GM21528 (cell line): ENCODE measurements around the gene ANKRD39.

Source experiments
- ATAC-seq: cut with Tn5 transposase; IDR thresholded peaks from one replicate; pipeline ENCODE4 v1.9.1; 2021; ENCODE audit warnings: mild to moderate bottlenecking, moderate library complexity; ENCODE audit not compliant: unreplicated experiment, low FRiP score

ANKRD39 gene

DNA sequence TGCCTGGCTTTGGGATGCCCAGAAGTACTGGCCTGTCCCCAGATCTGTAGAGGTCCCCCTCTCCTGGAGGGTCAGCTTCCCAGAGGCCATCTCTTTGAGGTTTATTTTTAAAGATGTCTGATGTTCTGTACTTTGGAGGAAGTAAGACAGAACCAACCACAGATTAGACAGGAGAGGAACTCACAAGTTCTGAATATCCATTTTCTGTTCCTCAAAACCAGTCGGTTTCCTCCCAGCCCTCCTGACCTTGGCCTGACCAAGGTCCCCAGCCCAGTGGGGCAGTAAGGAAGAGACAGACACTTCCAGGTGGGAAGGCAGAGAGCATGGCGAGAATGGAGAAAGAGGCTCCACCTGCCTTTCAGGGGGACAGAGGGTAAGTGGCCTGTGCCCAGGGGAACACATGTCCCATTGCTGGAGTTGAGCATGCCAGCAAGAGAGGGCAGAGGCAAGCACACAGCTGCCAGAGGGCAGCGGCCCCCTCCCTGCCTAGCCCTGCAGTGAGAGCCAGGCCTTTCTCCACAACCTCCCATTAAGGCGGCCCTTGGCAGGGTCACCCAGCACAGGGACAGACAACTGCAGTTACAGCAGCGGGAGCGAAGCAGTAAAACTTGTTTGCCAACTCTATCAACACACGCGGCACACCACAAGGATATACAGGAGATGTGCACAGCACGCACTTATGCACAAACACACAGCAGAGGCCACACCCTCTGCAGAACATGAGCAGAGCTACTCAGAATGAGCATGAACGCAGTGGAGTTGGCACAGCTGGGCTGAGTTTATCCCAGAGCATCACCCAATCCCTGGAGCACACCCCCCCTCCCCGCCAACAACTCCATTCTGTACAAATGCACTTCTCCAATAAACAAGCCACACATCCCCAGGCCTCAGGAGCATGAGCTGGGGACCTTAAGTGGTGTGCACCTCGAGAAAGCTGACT is 30.5 kb upstream of the ANKRD39 start:
- ATAC-seq: no peak

DNA sequence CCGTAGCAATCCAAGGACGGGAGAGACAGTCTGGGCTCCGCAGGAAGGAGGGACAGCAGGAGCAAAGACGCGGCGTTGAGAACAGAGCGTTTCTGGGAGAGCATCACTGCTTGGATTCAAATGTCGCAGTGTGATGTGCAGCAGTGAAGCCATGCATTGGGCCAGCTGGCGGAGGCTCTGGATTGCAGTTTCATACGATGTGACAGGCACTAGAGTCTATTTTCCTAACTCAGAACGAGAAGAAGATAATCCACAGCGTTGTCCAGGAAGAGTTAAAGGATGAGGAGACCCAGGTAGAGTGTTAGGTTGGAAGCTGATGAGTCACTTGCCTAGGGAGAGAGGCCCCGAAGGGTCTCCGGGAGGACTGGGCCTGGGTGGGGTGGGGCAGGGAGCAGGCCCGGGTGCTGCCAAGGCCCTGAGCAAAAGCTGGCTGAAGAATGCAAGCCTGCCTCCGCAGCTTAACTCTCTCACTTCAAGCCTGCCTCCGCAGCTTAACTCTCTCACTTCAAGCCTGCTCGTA is 29.7 kb upstream of the ANKRD39 start:
- ATAC-seq: no peak

DNA sequence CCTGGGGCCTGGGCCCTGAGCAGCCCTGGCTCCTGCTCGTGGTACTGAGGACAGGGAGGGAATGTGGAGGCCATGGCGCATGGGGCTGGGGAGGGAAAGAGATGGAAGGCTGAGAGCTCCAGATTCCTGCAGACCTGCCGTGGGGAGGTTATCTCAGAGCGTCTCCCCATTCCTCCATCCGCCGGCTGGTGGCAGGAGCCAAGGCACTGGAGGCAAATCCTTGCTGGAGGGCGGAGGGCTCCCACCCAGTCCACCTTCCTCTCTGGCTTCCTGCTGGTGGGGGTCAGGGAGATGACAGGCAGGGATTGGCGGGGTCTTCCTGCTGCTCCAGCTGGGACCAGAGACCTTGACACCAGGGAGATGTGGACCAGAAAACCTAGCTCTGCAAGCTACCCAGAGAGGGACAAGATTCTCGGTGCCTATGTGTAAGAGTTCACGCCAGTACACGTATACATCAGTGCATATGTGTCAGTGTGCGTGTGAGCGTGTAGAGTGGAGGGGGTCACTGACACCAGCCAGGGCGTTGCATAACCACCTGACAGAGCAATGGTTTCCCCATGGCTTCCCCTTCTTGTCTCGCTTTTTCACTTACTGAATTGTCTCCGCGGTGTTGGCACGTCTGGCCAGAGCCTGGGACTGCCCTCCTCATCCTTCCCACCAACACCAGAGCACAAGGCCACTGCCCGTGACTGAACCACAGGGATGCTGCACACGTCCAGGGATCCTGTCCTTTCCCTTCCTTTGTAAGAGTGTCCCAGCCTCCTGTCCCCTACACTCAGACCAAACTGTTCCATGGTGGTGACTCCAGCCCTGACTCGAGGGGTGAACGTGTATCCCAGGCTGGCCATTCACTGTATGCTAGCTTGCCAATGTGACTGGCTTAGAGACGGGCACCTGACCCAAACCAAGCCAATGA is 27.9 kb upstream of the ANKRD39 start:
- no peak for ATAC-seq

DNA sequence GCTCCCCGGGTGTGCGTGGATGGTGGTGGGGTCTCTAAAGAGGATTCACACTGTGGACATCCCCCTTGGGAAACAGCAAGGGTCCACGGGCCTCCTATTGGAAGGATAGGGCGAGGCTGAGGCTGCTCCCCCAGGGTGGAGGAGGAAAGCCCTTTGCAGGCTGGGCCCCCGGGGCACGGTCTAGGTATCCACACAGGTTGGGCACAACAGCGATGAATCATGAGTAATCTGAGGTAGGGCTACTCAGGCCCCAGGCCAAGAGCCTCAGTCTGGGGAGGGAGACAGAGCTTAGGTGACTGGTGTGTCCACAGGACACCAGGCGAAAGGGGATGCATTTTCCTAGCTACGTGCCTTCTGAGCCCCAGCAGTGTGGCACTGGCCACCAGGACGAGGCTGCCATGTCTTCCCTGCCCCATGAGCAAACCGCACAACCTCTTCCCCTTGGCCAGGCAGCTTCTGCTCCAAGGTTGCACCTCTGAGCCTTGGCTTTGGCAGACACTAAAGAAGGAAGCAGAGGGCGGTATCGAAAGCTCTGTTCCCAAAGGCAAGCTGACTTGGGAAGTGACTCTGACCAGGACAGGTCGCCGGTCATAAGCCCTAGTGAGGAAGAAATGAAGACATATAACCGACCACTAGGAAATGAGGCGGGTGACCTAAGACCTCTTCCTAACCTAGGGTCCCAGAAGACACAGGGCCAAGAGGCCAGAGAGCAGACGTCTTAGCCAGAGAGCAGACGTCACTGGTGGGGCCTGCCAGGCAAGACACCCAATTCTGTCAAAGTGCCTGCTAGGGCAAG is 26.7 kb upstream of the ANKRD39 start:
- ATAC-seq: no peak

DNA sequence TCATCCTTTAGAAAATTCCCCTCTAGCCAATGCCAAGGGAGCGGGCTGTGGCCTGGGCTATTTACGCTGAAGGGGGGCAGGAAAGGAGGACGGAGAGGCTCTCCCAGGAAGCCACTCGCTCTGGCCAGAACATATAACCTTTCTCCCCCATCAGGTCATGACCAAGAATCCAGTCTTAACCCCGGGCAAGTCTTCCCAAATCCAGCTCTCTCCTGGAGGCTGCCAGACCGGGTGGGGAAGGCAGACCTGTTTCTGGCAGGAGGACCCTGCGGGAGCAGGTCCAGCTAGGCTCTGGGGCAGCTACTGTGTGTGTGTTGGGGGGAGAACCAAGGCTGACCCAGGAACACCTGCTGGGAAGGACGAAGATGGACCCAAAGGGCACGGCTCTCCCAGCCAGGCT is 25.5 kb upstream of the ANKRD39 start:
- ATAC-seq: no peak

DNA sequence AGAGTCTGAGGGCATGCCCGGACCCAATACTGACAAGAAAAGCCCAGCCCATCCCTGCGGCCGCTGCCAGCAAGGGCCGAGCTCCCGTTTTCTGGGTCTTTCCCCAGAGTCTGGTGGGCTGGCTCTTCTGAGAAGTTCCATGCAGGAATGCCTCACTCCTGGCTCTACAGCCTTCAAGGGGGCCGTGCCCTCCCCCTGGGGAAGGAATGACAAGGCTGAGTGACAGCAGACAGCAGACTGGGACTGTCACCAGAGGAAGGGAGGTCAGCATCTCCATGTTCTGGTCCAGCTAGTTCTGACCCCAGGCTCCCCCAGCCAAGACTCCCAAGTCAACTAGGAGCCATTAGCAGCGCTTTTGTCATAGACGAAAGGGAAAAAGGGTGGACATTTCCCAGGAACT is 25.1 kb upstream of the ANKRD39 start:
- no peak for ATAC-seq

DNA sequence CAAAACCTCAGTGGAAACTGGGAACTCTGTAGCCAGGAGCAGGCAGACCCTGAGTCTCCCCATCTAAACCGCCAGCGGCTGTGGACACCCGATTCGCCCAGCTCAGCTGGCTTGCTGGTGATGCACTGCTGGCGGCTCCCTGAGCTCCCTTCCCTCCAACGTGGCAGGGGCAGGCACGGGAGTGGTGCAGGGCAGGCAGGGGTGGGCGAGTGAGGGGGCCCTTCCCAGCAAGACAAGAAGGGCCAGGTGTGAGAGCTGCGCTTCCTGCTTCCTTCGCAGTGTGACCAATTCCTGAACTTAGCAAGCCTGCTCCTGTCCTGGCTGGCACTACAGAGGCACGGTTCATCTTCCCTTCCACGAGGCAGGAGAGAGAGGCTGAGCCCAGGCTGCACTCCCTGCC is 24.4 kb upstream of the ANKRD39 start:
- no peak for ATAC-seq

DNA sequence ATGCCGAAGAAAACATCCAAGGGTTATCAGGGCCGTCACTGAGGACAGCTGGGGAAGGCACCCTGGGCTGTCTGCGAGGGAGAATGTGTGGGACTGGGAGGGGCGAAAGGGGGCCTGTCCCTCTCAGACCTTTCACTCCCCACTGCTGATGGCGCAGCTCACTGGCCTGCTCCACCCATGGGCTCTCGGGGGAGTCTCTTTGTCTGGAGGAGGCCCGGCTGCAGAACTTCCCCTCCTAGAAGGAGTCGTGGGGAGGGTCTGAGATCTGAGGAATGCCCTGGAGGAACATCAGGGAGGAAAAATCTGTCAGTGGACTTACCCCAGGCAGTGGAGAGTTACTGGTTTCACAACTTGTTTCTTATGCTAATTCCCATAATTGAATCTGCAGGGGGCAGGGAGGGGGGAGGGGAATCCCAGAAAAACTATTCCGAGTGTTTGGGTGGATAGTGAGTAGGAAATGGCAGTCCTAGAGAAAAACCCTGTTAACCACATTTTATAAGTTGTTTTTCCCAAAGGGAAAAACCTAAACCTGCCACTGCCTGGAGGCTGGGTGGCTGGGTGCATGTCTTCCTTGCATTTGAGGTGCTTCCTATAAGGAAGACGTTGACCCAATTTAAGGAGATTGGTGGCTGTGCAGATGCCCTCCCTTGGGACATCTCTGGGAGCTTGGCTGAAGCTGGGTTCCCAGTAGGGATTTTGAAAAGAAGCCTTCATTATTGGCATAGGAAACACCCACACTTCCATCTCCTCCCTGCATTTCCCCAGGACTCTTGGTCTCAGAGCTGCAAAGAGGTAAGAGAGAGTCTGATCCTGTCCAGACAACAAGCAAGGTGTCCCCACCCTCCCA is 23.8 kb upstream of the ANKRD39 start:
- ATAC-seq: no peak

DNA sequence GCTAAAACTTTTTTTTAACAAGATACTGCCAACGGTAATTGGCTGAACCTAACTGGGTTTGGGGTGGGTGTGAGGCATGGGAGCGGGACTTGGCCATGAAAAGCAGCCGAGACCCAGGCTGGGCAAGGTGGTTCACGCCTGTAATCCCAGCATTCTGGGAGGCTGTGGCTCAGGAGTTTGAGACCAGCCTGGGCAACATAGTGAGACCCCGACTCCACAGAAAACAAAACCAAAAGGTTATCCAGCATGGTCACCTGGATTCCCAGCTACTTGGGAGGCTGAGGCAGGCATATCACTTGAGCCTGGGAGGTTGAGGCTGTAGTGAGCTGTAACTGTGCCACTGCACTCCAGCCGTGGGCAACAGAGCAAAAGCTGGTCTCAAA is 23.1 kb upstream of the ANKRD39 start:
- no peak for ATAC-seq

DNA sequence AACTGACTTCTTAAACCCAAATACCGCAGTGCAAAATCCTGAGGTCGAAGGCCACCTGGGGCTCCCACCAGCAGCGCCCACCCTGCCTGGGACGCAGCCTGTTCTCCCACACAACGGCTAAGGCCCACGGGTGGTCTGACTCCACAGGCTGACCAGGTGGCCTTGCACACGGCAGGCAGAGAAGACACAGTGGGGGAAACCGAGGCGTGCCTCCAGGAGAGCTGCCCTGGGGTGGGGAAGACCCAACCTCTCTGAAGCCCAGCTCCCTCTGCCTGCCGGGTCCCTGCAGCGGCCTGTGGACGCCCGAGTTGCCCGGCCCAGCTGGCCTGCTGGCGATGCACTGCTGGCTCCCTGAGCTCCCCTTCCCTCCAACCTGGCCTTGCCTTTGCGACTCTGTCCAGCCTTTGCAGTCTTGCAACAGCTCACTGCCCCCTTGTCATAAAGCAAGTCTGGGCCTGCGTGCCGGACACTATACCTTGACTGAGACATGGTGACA is 21.8 kb upstream of the ANKRD39 start:
- ATAC-seq: no peak

DNA sequence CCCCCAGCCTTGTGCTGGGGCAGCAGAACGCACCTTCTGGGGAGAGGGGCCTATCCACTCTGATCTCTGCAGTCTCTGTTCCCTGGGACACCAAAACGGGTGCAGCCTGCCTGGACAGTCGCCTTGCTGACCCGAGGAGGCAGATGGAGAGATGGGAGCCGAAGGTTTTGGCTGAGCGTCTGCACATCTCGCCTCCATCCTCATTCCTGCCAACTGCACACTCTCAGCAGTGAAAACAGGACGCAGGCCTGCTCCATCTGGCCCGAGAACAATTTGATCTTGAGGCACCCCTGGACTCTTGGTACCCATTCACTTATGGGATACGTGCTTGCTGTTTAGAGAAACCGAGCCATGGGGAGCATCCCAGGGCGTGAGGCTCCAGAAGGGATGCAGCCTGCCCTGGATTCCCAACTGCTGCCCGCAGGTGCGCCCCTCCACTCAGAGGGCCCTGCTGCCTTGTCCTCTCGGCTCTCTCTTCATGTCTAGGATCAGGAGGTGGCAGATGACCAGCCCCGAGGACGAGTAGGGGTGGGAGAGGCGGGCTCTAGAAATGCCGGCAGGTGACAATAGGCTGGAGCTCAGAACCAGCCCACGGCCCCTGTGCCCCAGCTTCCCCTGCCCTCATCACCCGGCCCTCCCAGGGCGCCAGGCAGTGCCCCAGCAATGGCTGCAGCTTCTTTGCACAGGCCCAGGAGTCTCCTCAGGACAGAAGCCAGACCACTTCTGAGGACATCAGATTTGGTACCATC is 21.2 kb upstream of the ANKRD39 start:
- ATAC-seq: no peak

DNA sequence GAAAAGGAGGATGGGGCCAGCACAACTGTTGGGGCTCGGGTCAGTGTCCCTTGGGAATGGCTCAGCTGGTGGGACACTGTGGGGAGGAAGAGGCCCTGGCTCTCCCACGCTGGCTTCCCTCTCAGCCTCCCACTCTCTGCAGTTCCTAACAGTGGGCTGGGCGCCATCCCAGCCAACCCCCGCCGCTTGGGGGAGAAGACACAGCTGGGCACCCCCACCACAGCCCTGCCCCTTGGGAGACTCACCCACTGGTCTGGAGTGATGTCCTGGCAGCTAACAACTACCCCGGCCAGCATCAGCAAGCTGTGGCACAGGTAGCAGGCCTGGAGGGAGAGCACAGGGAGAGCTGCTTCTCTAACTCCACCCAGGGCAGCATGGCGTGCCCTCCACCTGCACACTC is 20.4 kb upstream of the ANKRD39 start:
- ATAC-seq: no peak

DNA sequence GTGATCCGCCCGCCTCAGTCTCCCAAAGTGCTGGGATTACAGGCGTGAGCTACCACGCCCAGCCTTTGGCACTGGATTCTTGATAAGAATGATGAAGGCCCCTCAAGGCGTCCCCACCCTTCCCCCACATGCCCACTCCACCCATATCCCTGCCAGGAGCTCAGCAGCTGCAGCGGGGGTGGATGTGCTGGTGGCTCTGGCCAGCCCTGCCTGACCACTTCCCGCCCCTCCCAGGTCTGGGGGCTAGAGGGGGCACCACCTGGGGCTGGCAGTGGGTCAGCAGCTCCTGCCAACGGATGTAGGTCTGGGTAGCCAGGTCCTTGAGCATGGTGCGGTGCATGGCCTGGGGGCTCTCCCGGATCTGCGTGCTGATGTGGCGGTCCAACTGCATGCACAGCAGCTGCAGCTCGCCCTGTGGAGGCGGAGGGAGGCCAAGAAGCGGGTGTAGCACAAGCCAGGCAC is 19.8 kb upstream of the ANKRD39 start:
- no peak for ATAC-seq

DNA sequence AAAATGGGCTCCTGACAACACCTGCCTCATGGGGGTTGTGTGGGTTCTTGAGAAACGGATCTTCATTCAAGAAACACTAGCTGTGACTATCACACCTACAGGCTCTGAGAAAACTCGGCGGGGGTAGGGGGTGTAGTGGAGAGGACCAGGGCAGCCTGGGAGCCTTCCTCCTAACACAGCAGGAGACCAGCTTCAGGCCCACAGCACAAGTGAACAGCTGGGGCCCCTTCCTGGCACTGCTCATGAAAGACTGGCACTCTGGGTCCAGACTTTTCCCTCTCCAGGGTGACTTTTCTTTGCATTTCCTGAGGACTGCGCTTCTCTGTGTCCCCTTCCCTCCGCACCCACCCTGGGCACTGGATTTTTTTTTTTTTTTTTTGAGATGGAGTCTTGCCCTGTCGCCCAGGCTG is 19.2 kb upstream of the ANKRD39 start:
- no peak for ATAC-seq

DNA sequence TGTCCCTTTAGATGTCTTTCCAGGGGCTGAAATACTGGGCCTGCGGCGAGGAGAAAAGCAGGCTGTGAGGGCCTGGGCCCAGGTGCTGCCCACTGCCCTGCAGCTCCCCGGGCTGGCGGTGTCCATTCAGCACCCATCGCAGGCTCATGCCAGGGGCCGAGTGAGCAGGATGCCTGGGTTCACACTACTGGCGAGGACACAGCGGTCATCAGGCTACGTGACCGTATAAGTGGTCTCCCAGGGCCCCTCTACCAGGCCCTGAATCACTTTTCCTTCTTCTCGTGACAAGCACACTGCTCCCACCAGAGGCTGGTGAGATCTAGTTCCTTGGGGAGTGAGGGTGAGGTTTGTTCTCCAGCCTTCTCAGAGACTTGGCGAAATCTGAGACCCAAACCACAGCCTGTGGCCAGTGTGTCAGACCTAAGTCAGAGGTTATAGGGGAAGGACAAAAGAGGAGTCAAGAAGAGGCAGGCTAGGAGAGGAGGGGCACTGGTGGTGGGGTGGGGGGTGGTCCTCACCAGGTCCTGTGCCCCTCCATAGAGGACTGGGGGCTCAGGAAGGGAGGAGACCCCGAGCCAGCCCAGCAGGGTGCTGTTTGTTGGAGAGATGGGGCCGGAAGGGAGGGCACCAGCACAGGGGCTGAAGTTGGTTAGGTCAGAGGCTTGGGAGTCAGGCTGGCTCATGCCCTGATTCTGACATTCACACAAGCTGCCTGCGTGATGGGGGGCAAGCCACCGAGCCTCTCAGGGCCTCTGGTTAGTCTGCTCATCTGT is 18.6 kb upstream of the ANKRD39 start:
- ATAC-seq: no peak

DNA sequence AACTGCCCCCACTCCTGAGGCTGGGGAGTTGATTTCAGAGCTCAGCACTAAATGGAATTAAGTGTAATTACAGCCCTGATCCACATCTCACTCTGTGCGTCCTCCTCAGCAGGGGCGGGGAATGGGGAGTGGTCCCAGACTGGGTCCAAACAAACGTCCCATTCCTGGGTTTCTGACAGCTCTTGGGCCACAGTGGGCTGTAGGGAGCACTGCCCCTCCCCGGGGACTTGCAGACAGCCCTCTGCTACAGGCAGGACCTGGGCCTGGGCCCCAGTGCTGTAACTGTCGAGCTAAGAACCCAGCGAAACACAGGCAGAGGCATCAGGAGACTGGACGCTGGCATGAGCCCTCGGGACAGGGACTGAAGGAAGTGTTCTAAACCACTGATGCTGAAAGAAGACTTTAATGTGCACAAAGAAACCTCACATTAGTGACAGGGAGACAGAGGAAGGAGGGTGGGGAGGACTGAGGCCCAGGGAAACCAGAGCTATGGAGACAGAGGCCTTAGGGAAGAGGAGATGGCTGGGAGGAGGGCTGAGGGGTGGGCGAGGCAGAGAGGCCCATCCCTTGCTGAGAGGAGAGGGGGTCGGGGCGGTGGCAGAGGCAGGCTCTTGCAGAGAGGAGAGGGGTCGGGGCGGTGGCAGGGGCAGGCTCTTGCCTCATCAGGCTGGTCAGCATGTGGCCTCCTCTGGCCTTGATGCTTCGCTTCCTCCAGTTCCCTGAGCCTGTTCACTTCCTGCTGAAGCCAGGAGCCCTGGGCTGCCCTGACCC is 17.9 kb upstream of the ANKRD39 start:
- no peak for ATAC-seq

DNA sequence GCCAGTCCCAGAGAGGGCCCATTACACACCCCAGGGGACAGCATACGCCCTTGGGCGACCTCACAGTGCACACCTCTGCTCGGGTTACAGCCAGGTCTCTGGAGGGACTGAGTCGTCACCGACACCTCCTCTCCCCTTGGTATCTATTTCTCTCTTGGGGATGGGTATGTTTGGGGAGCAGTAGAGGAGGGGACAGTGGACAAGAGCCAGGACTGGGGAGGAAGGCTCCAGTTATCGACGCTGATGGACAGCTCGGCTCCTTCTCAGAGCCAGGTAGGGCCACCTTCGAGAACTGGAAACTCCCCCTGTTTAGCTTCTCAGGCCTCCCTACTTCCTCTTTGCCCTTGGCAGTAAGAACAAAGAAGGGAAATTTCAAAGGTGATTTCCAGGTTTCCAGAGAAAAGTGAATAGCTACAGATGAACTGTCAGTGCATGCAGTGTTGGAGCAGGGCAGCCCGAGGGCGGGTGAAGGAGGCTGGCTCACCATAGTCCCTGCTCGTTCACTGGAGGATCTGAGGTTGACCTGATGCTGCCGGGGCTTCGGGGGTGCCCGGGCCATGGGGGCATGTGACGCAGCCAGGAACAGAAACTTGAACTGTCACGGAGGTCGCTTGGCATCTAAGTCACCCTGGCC is 16.5 kb upstream of the ANKRD39 start:
- no peak for ATAC-seq
